IPS-15b (cell line): ENCODE measurements around the gene CLEC6A.
"Not testable (repeated sequence)": the region's sequence is repeated elsewhere in the genome, so short reads cannot be mapped to it uniquely, and the experiment has no call there.

Source experiments
- H3K27me3 ChIP-seq: one replicate; pipeline ENCODE4 v1.6.1; 2013; ENCODE audit warnings: low read length; ENCODE audit not compliant: control insufficient read depth, insufficient read depth
- H3K36me3 ChIP-seq: one replicate; pipeline ENCODE4 v1.6.1; 2013; ENCODE audit warnings: low read length; ENCODE audit not compliant: control insufficient read depth, insufficient read depth
- H3K4me1 ChIP-seq: one replicate; pipeline ENCODE4 v1.6.1; 2013; ENCODE audit warnings: mild to moderate bottlenecking, low read length; ENCODE audit not compliant: control insufficient read depth, insufficient read depth
- H3K4me3 ChIP-seq: one replicate; pipeline ENCODE4 v1.5.1; 2013; ENCODE audit warnings: low read depth, low read length
- H3K9ac ChIP-seq: one replicate; pipeline ENCODE4 v1.6.1; 2013; ENCODE audit warnings: low read depth, mild to moderate bottlenecking, low read length
- H3K9me3 ChIP-seq: one replicate; pipeline ENCODE4 v1.6.1; 2013; ENCODE audit warnings: mild to moderate bottlenecking, low read length; ENCODE audit not compliant: control insufficient read depth, insufficient read depth

The CLEC6A gene

DNA sequence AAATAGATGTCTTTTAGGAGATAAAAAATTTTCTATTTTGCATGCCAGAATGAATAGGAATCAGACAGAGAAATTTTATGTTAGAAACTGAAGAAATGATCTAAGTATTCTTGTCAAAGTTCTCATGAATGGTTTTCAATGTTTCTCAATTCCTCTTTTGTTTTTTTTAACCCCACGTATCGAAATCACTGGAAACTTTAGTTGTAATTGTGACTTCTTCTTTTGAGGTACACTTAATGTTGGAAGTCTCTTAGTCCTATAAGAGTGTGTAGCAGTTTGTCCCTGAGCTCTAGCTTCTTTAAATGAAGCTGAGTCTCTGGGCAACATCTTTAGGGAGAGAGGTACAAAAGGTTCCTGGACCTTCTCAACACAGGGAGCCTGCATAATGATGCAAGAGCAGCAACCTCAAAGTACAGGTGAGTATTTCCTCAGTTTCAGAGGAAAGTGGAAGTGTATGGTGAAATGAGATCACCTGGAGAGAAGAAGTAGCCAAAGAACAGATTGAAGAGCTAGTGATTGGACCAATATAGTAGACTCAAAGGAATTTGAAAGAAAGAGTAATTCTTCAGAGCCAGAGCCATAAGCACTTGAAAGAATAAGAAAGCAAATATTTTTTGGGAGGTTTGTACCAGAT lies at the start of gene CLEC6A:
Gene CLEC6A, plus strand, starts transcription at position 236 of the 634 bp plus-strand sequence. Its CDS starts 150 bp downstream, at position 386.
- H3K27me3 ChIP-seq = no peaks in the 10 kb centered on the region
- peaks cover 12% of the 10 kb centered on the region for H3K4me1 ChIP-seq
- no peak within 1 kb of the TSS for H3K9ac ChIP-seq
- no peak within 1 kb of the TSS for H3K4me3 ChIP-seq
- no peaks in the 10 kb centered on the region for H3K9me3 ChIP-seq
- no peaks in the 10 kb centered on the region for H3K36me3 ChIP-seq

DNA sequence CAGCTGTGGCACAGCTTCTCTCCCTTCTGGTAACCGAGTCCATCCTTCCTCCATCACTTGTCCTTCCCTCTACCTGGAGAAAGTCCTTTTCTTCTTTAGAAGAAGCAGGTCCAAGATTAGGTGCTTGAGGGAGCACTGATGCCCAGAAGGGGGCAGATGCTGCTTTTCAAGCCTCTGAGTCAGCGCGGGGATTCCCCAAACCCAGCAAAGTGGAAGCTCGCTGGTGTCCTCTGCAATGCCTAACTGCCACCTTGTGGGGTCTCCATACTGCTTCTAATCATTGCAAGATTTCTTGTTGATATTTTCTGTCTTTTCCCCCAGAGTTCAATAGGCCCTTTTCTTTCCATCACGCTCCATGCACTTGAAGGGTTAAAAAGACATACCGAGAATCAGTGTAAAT lies 36.2 kb upstream of the CLEC6A start:
- not testable (repeated sequence) for H3K9ac ChIP-seq, H3K9me3 ChIP-seq, H3K4me1 ChIP-seq, H3K4me3 ChIP-seq, H3K27me3 ChIP-seq, H3K36me3 ChIP-seq

- no peaks in the 10 kb centered on the region for H3K4me1 ChIP-seq
- H3K27me3 ChIP-seq = no peaks in the 10 kb centered on the region
- H3K36me3 ChIP-seq = no peaks in the 10 kb centered on the region
- no peak overlapping the region for H3K9ac ChIP-seq
- H3K9me3 ChIP-seq = no peaks in the 10 kb centered on the region
- no peak overlapping the region for H3K4me3 ChIP-seq
Observed at GRCh38 chr12:8420506-8420905, 35.3 kb upstream of the CLEC6A start.

- H3K36me3 ChIP-seq, H3K9ac ChIP-seq, H3K27me3 ChIP-seq, H3K4me3 ChIP-seq, H3K4me1 ChIP-seq, H3K9me3 ChIP-seq: not testable (repeated sequence)
Observed at GRCh38 chr12:8444536-8445278, 11.1 kb upstream of the CLEC6A start.

- no peaks in the 10 kb centered on the region for H3K27me3 ChIP-seq
- H3K4me3 ChIP-seq = no peak overlapping the region
- no peaks in the 10 kb centered on the region for H3K9me3 ChIP-seq
- H3K36me3 ChIP-seq = no peaks in the 10 kb centered on the region
- H3K9ac ChIP-seq = no peak overlapping the region
- H3K4me1 ChIP-seq = no peaks in the 10 kb centered on the region
Observed at GRCh38 chr12:8445731-8446130, 10.0 kb upstream of the CLEC6A start.

GRCh38 chr12:8446642-8447547 lies 8.9 kb upstream of the CLEC6A start:
- H3K4me3 ChIP-seq = no peak overlapping the region
- H3K4me1 ChIP-seq = no peaks in the 10 kb centered on the region

DNA sequence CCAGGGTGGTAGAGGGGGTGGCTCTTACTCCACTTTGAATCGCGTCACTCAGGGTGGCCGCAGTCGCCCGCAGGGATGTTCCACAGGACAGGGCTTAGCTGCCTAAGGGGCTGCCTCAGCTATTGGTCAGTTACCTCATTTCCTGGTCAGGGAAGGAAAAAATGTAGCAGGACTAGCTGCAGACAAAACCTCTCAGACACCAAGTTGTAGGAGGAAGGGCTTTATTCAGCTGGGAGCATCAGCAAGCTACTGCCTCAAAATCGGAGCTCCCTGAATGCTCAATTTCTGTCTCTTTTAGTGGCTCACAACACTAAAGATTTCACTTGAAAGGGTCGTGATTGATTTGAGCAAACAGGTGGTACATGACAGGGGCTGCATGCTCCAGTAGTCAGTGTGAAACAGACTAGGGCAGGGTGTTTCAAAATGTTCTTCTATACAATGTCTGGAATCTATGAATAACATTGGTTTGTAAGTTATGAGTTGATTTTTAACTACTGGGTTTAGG lies 6.4 kb upstream of the CLEC6A start:
- H3K4me3 ChIP-seq = no peak overlapping the region

More at GRCh38 chr12:8446642-8447547, 8.9 kb upstream of the CLEC6A start:
- H3K9me3 ChIP-seq = no peaks in the 10 kb centered on the region
- no peaks in the 10 kb centered on the region for H3K27me3 ChIP-seq
- H3K9ac ChIP-seq = no peak overlapping the region
- H3K36me3 ChIP-seq = no peaks in the 10 kb centered on the region

DNA sequence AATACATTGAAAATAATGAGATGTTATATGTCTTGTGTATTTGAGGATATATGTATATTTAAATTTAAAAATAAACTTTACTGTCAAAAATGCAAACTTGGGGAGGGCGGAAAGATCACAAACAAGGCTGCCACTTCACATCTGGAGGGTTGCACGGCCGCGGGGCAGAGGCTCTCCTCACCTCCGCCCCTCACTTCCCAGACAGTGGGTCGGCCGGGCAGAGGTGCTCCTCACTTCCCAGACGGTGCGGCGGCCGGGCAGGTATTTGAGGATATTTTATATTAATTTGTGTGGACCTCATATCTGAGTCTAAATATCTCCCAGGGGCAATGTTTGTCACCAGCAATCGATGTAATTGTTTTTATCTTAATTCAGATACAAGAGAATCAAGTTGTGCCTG lies 3.7 kb upstream of the CLEC6A start:
- H3K4me1 ChIP-seq = peaks cover 12% of the 10 kb centered on the region
- no peak overlapping the region for H3K9ac ChIP-seq
- no peak overlapping the region for H3K4me3 ChIP-seq
- H3K27me3 ChIP-seq = no peaks in the 10 kb centered on the region
- H3K9me3 ChIP-seq = no peaks in the 10 kb centered on the region
- H3K36me3 ChIP-seq = no peaks in the 10 kb centered on the region

More for the DNA sequence above, 6.4 kb upstream of the CLEC6A start:
- no peaks in the 10 kb centered on the region for H3K27me3 ChIP-seq
- no peak overlapping the region for H3K9ac ChIP-seq
- H3K36me3 ChIP-seq = no peaks in the 10 kb centered on the region
- H3K4me1 ChIP-seq = peaks cover 10% of the 10 kb centered on the region
- H3K9me3 ChIP-seq = no peaks in the 10 kb centered on the region

GRCh38 chr12:8453021-8453513 lies 2.7 kb upstream of the CLEC6A start:
- Histone ChIP-seq H3K4me1 (peaks cover 12% of the 10 kb centered on the region), H3K9me3 (no peaks in the 10 kb centered on the region), H3K4me3 (no peak overlapping the region), H3K27me3 (no peaks in the 10 kb centered on the region), H3K36me3 (no peaks in the 10 kb centered on the region), H3K9ac (no peak overlapping the region)

DNA sequence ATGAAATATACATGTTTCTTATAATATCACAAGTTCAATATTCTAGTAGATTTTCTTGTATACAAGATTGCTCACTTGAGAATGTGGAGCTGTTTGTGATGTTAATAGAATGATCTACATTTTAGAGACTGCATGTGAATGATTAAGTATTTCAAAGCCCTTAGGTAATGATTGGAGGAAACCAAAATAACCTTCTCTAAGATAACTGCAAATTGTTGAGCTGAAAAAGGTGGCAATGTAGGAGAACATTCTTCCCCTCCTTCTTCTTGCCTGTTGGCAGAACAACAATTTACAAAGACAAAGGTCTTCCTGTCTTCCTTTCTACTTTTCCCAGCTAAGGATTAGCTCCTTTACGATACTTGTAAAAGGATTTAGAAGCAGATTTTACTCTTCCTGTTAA lies 2.0 kb upstream of the CLEC6A start:
- no peaks in the 10 kb centered on the region for H3K36me3 ChIP-seq
- H3K4me3 ChIP-seq = no peak overlapping the region
- peaks cover 12% of the 10 kb centered on the region for H3K4me1 ChIP-seq
- H3K9me3 ChIP-seq = no peaks in the 10 kb centered on the region
- H3K9ac ChIP-seq = no peak overlapping the region
- no peaks in the 10 kb centered on the region for H3K27me3 ChIP-seq

DNA sequence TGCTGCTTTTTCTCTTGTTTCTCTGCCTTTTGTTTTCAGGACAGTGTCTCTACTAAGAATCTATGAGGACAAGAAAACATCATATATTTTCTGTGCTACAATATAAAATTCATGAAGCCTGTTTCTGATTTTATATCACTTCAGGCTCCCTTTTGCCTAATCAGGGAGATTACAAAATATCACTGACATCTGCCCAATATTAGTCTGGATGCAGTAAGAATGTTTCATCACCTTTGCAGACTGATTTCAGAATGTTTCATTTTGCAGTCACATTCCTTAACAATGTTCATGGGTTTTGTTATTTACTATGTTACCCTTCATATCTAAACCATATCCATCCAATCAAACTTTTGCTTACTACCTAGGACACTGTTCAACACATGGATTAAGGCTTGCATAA lies 491 bp upstream of the CLEC6A start:
- Histone ChIP-seq H3K36me3 (no peaks in the 10 kb centered on the region), H3K4me1 (peaks cover 12% of the 10 kb centered on the region), H3K9me3 (no peaks in the 10 kb centered on the region), H3K4me3 (no peak overlapping the region), H3K9ac (no peak overlapping the region), H3K27me3 (no peaks in the 10 kb centered on the region)
